HFFc6 (cell line): ENCODE measurements around the gene LSM12. TPM values are rescaled to one million over a fixed set of nuclear protein-coding genes. Genes with fewer than 3 reads are reported as not detected.

Experiments
- DNase-seq: peaks from one replicate; pipeline ENCODE4 v3.0.0-alpha.2; 2018
- H3K27ac Mint-ChIP-seq: 2 replicates; pipeline ENCODE4 v1.8.0; 2020; ENCODE audit warnings: mild to moderate bottlenecking, mixed read lengths
- H3K27me3 Mint-ChIP-seq: 2 replicates; pipeline ENCODE4 v1.8.0; 2021; ENCODE audit warnings: mild to moderate bottlenecking, moderate library complexity, mixed read lengths; ENCODE audit not compliant: insufficient read depth
- H3K36me3 Mint-ChIP-seq: 2 replicates; pipeline ENCODE4 v1.8.0; 2021; ENCODE audit warnings: low read depth, mixed read lengths
- H3K4me1 Mint-ChIP-seq: 2 replicates; pipeline ENCODE4 v1.8.0; 2020; ENCODE audit warnings: low read depth, mixed read lengths
- H3K4me3 Mint-ChIP-seq: 2 replicates; pipeline ENCODE4 v1.8.0; 2020; ENCODE audit warnings: mild to moderate bottlenecking, moderate library complexity, mixed read lengths
- H3K9me3 Mint-ChIP-seq: 2 replicates; pipeline ENCODE4 v1.8.0; 2020; ENCODE audit warnings: mild to moderate bottlenecking, mixed read lengths
- CTCF ChIP-seq: fragments of 200-600 bp; sonication (generic); IDR thresholded peaks from 2 replicates; pipeline ENCODE4 v1.5.0; 2021; ENCODE audit warnings: antibody characterized with exemption, mild to moderate bottlenecking
- total RNA-seq, 6 experiments: library from RNA; stranded (reverse); fragmentation: NEBNext Ultra II Directional; extraction: Animal tissue kit (Norgen Biotek cat#: 25700); gene quantifications; 2 replicates in 1 of 6; 3 replicates in 5 of 6; pipeline ENCODE4 v1.2.3, GENCODE V29; 2021

The LSM12 gene
- total RNA-seq, 6 experiments from 2014 or later = 86.6 to 101 (median 94.5) TPM

- Mint-ChIP-seq H3K36me3 (peaks cover 13% of the 10 kb centered on the region), H3K4me1 (peaks cover 28% of the 10 kb centered on the region), H3K9me3 (no peaks in the 10 kb centered on the region), H3K27ac (peak overlapping the region; percentile 25; the same call in 1 of the 2 replicates), H3K4me3 (no peak overlapping the region), H3K27me3 (peaks cover 5% of the 10 kb centered on the region)
- no peak for TF ChIP-seq CTCF
- DNase-seq = no peak
These were observed 9.3 kb upstream of the LSM12 start for GRCh38 chr17:44075598-44076293.

DNA sequence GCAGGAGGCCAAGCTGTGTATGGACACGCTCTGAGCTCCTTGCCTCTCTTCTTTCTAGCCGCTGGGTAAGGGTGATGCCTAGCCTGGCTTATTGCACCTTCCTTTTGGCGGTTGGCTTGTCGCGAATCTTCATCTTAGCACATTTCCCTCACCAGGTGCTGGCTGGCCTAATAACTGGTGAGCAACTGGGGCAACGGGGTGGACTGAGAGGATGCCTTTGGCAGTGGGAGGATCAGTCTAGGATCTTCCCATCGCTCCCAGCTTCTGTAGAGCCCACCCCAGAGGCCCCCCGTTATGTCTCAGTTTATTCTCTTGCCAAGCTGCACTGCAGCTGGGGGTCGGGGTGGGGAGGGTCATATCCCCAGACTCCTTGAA is 8.4 kb upstream of the LSM12 start:
- TF ChIP-seq CTCF = no peak
- no peaks in the 10 kb centered on the region for H3K9me3 Mint-ChIP-seq
- DNase-seq = no peak
- no peak overlapping the region for H3K4me3 Mint-ChIP-seq
- peaks cover 30% of the 10 kb centered on the region for H3K4me1 Mint-ChIP-seq
- H3K27ac Mint-ChIP-seq = peak overlapping the region; percentile 58; the same call in 1 of the 2 replicates
- peaks cover 5% of the 10 kb centered on the region for H3K27me3 Mint-ChIP-seq
- peaks cover 13% of the 10 kb centered on the region for H3K36me3 Mint-ChIP-seq

DNA sequence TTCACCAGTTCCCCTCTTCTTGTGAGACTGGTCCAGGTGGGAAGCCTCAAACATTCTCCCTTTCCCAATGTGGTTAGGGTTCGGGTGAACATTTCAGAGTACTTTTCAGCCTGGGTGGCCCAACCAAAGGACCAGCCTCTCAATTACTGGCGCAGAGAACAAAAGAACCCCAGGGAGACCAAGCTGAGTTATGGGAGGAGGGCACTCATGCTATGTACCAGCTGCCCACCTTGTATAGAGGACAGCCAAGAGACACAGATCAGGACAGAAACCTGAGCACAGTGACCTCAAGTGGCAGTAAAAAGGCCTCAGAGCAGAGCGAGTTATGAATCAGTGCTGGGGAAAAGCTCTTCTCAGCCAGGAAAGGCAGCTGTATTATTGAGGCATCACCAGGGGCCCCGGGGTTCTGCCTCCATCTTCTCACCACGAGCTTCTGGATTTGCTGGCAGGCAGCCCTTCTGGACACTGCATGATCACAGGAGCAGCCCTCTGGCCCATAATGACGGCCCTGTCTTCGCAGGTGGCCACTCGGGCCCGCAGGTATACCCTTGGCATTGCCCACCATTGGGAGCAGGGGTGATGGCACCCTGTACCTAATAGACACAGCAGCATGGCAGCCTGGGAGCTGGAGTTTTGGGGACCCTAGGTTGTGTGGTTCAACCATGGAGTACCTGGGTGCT is 7.9 kb upstream of the LSM12 start:
- peak; percentile 25 for DNase-seq

DNA sequence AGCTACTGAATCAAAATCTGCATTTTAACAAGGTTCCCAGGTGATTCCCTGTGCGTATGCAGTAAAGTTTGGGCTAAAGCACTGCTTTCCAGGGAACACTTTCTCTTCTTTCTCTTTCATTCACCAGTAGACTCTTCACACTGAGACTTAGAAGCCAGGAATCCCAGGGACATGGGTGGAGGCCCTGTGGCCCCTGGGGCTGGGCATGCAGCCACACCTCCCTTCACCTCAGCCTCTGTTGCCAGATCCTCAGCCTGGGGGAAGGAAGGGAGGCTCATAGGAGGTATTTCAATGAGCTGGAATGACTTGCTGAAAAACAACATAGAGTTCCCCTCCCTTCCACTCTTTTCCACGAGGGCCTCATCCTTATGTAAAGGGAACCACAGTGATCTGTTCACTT is 5.3 kb upstream of the LSM12 start:
- H3K36me3 Mint-ChIP-seq = peaks cover 13% of the 10 kb centered on the region
- peak overlapping the region; percentile 92 for H3K4me3 Mint-ChIP-seq
- no peak for DNase-seq
- H3K9me3 Mint-ChIP-seq = no peaks in the 10 kb centered on the region
- peaks cover 5% of the 10 kb centered on the region for H3K27me3 Mint-ChIP-seq
- TF ChIP-seq CTCF = no peak
- H3K27ac Mint-ChIP-seq = peak overlapping the region; percentile 94
- H3K4me1 Mint-ChIP-seq = peaks cover 36% of the 10 kb centered on the region

More for the DNA sequence above, 7.9 kb upstream of the LSM12 start:
- peak overlapping the region; percentile 67 for H3K27ac Mint-ChIP-seq
- H3K4me3 Mint-ChIP-seq = no peak overlapping the region; the same call in 1 of the 2 replicates
- no peaks in the 10 kb centered on the region for H3K9me3 Mint-ChIP-seq
- H3K4me1 Mint-ChIP-seq = peaks cover 33% of the 10 kb centered on the region
- peaks cover 5% of the 10 kb centered on the region for H3K27me3 Mint-ChIP-seq
- H3K36me3 Mint-ChIP-seq = peaks cover 13% of the 10 kb centered on the region
- TF ChIP-seq CTCF = peak; percentile 41; the same call in 1 of the 2 replicates

GRCh38 chr17:44071198-44071520 is 4.7 kb upstream of the LSM12 start:
- TF ChIP-seq CTCF = no peak
- H3K27ac Mint-ChIP-seq = peak overlapping the region; percentile 94
- peaks cover 13% of the 10 kb centered on the region for H3K36me3 Mint-ChIP-seq
- H3K27me3 Mint-ChIP-seq = peaks cover 4% of the 10 kb centered on the region
- peaks cover 41% of the 10 kb centered on the region for H3K4me1 Mint-ChIP-seq
- no peak for DNase-seq
- H3K4me3 Mint-ChIP-seq = peak overlapping the region; percentile 92
- no peaks in the 10 kb centered on the region for H3K9me3 Mint-ChIP-seq
